Mononuclear cell (primary cell): Measurements from ENCODE around the gene SMARCA1. TPM values are rescaled to one million over a fixed set of nuclear protein-coding genes. Genes with fewer than 3 reads are reported as not detected.

Experiments used
- H3K27me3 ChIP-seq: 2 replicates; pipeline ENCODE4 v1.6.0; 2011; ENCODE audit warnings: low read length, control low read depth; ENCODE audit not compliant: insufficient read depth
- H3K4me1 ChIP-seq: 2 replicates; pipeline ENCODE4 v1.5.1; 2011; ENCODE audit warnings: mild to moderate bottlenecking, low read length, control low read depth; ENCODE audit not compliant: insufficient read depth
- H3K4me3 ChIP-seq: 2 replicates; pipeline ENCODE4 v1.5.1; 2011; ENCODE audit warnings: mild to moderate bottlenecking, low read length, moderate library complexity
- H3K9me3 ChIP-seq: 2 replicates; pipeline ENCODE4 v1.5.1; 2011; ENCODE audit warnings: low read depth, mild to moderate bottlenecking, control low read depth, low read length
- total RNA-seq: library from RNA; depleted of rRNA; stranded (reverse); fragments of >200 nt; gene quantifications from one replicate; pipeline ENCODE4 v1.2.3, GENCODE V29; 2012

SMARCA1 gene
- total RNA-seq, 1 donor, result 0.73 TPM

DNA sequence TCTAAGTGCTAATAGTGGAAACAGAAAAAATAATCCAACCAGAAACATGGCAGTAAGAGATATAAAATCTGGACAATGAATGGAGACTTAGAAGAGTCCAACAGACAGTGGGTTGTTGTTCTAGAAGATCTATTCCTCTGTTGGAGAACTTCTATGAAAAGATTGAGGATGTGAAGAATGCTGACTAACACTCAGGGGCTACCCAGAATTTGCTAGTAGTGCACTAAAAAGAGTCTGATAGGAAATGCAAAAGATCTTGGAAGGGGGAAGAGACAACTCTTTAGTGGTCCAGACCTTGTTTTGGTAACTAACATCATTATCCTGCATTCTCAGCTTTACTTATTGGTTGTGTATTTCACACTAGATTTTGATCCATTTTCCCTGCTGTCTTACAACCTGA, 77.9 kb downstream of the SMARCA1 start:
- Histone ChIP-seq H3K4me3 (no peak overlapping the region), H3K4me1 (no peaks in the 10 kb centered on the region), H3K9me3 (no peaks in the 10 kb centered on the region), H3K27me3 (no peaks in the 10 kb centered on the region)

DNA sequence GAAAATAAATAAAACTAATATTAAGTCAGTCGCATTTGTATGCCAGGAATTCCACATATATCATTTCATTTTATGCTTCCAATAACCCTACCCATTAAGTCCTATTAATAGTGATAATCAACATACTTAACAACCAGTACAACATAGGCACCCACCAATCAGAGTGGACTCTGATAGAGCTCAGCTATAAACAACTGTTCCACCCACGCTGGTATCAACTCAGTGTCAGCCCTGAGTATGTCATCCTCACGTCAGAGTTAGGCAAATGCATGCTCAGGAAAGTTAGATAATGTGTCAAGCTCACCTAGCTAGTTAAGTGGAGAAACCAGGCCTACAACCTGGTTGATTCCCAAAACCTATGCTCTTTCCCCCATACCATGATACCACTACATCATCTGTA, 89.3 kb downstream of the SMARCA1 start:
- Histone ChIP-seq H3K4me3 (no peak overlapping the region), H3K27me3 (no peaks in the 10 kb centered on the region), H3K4me1 (no peaks in the 10 kb centered on the region), H3K9me3 (no peaks in the 10 kb centered on the region)

DNA sequence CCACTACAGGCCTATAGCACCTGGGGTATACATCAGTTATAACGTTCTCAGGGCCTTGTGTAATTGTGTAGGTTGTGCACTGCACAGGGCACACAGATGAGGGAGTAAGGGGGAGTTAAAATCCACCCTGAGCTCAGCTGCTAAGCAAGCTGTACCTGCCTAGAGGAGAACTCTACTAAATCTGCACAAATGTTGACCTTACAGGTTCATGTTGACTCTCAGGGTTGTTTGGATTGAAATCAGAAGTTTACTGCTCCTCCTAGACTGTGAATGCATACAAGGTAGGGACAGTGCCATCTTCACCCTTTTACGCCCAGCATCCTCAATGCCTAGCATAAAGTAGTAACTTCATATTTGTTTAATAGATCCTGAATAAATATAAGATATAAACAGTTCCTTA, 89.8 kb downstream of the SMARCA1 start:
- Histone ChIP-seq H3K27me3 (no peaks in the 10 kb centered on the region), H3K9me3 (no peaks in the 10 kb centered on the region), H3K4me1 (no peaks in the 10 kb centered on the region), H3K4me3 (no peak overlapping the region)

DNA sequence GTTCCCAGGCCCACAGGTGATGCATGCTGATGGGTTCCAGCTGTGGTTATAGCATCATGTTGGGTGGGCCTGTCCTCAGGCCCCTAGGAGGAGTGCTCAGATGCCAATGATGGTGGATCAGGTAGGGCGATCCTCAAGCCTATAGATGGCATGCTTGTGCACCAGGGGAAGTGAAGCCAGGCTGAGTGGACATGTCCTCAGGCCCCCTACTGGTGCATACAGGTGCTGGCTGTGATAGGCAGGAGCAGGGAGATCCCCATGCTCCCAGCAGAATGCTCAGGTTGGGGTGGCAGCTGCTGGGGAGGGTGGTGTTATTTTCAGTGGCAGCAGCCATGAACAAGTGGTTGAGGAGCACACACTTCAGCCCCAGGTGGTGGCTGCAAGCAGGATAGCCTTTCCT, 96.0 kb downstream of the SMARCA1 start:
- no peaks in the 10 kb centered on the region for H3K27me3 ChIP-seq
- no peaks in the 10 kb centered on the region for H3K9me3 ChIP-seq
- no peak overlapping the region for H3K4me3 ChIP-seq
- H3K4me1 ChIP-seq, result no peaks in the 10 kb centered on the region

DNA sequence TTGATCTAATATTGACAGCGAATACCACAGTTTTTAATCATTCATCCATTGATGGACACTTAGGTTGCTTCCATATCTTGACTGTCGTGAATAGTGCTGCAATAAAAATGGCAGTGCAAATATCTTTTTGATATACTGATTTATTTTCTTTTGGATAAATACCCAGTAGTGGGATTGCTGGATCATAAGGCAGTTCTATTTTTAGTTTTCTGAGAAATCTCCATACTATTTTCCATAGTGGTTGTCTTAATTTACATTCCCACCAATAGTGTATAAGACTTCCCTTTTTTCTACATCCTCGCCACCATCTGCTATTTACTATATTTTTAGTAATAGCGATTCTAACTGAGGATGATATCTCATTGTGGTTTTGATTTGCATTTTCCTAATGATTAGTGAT, 100.1 kb downstream of the SMARCA1 start:
- Histone ChIP-seq H3K4me1 (no peaks in the 10 kb centered on the region), H3K4me3 (no peak overlapping the region), H3K27me3 (no peaks in the 10 kb centered on the region)

DNA sequence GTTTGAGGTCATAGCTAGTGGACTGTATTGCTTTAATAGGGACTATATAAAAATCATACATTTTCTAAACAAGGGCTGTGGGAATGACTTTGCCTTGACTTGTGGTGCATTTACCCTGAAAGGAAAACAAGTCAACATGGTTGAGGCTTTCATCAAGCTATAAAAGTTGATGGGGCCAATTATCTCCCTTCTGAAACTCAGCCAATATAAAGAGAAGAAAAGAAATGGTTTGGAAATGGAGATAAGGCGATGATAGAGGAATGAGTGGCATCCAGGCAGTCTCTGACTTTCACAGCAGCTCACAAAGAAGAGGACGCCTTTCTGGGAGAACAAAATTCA, 118.7 kb downstream of the SMARCA1 start:
- H3K27me3 ChIP-seq, result no peaks in the 10 kb centered on the region
- no peaks in the 10 kb centered on the region for H3K9me3 ChIP-seq
- no peak overlapping the region for H3K4me3 ChIP-seq
- no peaks in the 10 kb centered on the region for H3K4me1 ChIP-seq

More for the DNA sequence above, 100.1 kb downstream of the SMARCA1 start:
- H3K9me3 ChIP-seq, result no peaks in the 10 kb centered on the region

DNA sequence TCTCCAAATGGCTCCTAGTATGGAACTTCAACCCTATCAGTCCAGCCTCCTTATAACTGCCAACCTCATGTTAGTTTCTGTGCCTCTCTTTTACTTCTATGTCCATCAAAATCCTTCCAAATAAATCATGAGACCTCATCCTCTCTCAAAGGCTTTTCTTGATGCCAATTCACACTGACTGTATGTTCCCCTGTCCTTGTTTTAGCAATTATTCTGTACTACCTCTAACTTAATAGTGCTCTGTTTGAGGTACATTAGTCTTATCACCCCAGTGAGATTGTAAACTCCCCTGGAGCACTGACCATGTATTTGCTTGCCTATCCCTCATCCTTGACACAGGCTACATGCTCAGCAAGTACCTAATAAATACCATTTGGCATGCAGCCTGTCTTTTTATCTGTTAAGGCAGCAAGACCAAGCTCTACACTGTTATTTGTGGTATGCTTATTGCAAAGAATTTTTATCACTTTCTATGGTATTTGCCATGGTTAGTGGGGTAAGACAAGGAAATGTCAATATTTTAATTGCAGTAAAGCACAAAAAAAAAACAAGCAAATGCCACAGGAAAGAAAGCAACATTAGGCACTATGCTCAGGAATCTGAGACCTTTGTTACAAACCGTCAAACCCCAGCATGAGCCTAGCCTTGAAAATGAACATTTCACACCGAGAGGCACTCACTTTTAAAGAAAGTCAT, 119.2 kb downstream of the SMARCA1 start:
- Histone ChIP-seq H3K9me3 (no peaks in the 10 kb centered on the region), H3K4me3 (no peak overlapping the region), H3K27me3 (no peaks in the 10 kb centered on the region), H3K4me1 (no peaks in the 10 kb centered on the region)

Other genes with a start within 250 kb of the SMARCA1 start
- gene OCRL, start 16.8 kb upstream of the SMARCA1 start, total RNA-seq, result 2.2 TPM
- gene APLN, start 131.5 kb upstream of the SMARCA1 start, total RNA-seq, result not detected
- gene XPNPEP2, start 215.5 kb upstream of the SMARCA1 start, total RNA-seq, result 0.31 TPM